K562 (cell line): Measurements from ENCODE around the gene ATP5PD. TPM values are rescaled to one million over a fixed set of nuclear protein-coding genes. Genes with fewer than 3 reads are reported as not detected.
A peak's percentile ranks its signal among the peaks of the same experiment; 100 is the strongest.
"Not testable (repeated sequence)": the region's sequence is repeated elsewhere in the genome, so short reads cannot be mapped to it uniquely, and the experiment has no call there.

ENCODE experiments used
- ATAC-seq: fragments of 200-7000 bp; cut with Tn5 transposase; 3 replicates; pipeline ENCODE4 v1.9.1; 2020; ENCODE audit warnings: moderate library complexity
- BruUV-seq: library from RNA; stranded (reverse); fragments of 400-500 nt; replicated peaks from 2 replicates; lab custom pipeline; 2021; lab: Mats Ljungman, UMichigan
- CTCF ChIA-PET: fragments of 300-600 bp; formaldehyde crosslinking; extraction: SDS; loops from one replicate; lab custom pipeline; 2021; ENCODE audit warnings: low intra/inter-chr PET ratio; lab: Yijun Ruan, JAX
- POLR2A ChIA-PET: fragments of 300-600, 350-650 bp; sonication (Branson Sonifier 250); formaldehyde crosslinking; extraction: SDS; loops from one replicate; lab custom pipeline; 2021; ENCODE audit warnings: antibody characterized with exemption, inconsistent platforms; lab: Yijun Ruan, JAX
- DNase-seq, 4 experiments: peaks; one replicate each; pipeline versions ENCODE4 v3.0.0 to v3.0.0-alpha.2; 2011 to 2018; ENCODE audit warnings: low spot score in 3 of 4, mixed read lengths in 3 of 4; ENCODE audit errors: extremely low read depth in 1 of 4
- FAIRE-seq: peaks from 2 replicates; lab custom pipeline; 2011; peaks lifted over from hg19 to GRCh38; lab: Jason Lieb, UNC
- H2AFZ ChIP-seq: 2 replicates; pipeline ENCODE4 v1.6.0; 2011; ENCODE audit warnings: low read depth, low read length, control low read depth, inconsistent platforms
- H3K27ac ChIP-seq: fragments of 200-600 bp; 3 replicates; pipeline ENCODE4 v1.8.0; 2011; ENCODE audit warnings: low read depth, mild to moderate bottlenecking, control low read depth, inconsistent platforms, low read length, moderate library complexity, mixed read lengths; ENCODE audit errors: extremely low read depth
- H3K27me3 ChIP-seq, 2 experiments: fragments of 300-600 bp in 1 of 2; 2 replicates in 1 of 2; 3 replicates in 1 of 2; pipeline versions ENCODE4 v1.6.0 to v1.8.0; 2011; ENCODE audit warnings: inconsistent platforms in 2 of 2, low read length in 2 of 2, mild to moderate bottlenecking in 1 of 2, mixed read lengths in 1 of 2, moderate library complexity in 1 of 2; ENCODE audit not compliant: control insufficient read depth in 2 of 2, insufficient read depth in 2 of 2
- H3K36me3 ChIP-seq: fragments of 300-600 bp; 3 replicates; pipeline ENCODE4 v1.8.0; 2011; ENCODE audit warnings: mild to moderate bottlenecking, low read length, inconsistent platforms; ENCODE audit not compliant: control insufficient read depth, insufficient read depth
- H3K4me1 ChIP-seq, 2 experiments: fragments of 200-600 bp in 1 of 2; replicated peaks in 1 of 2; 2 replicates in 1 of 2; 3 replicates in 1 of 2; pipeline versions ENCODE4 v1.5.1 to v1.8.0; 2011; ENCODE audit warnings: inconsistent platforms in 2 of 2, low read length in 2 of 2, mild to moderate bottlenecking in 1 of 2, mixed read lengths in 1 of 2, moderate library complexity in 1 of 2; ENCODE audit not compliant: control insufficient read depth in 2 of 2, insufficient read depth in 2 of 2
- H3K4me2 ChIP-seq: 2 replicates; pipeline ENCODE4 v1.6.1; 2011; ENCODE audit warnings: low read length, control low read depth, inconsistent platforms, mixed read lengths; ENCODE audit not compliant: insufficient read depth
- H3K4me3 ChIP-seq: fragments of 200-600 bp; sonication (generic), shearing (Covaris generic); 2 replicates; pipeline ENCODE4 v1.5.1; 2016; ENCODE audit warnings: control low read depth, inconsistent platforms
- H3K79me2 ChIP-seq: fragments of 200-600 bp; 3 replicates; pipeline ENCODE4 v1.8.0; 2011; ENCODE audit warnings: low read length, inconsistent platforms; ENCODE audit not compliant: control insufficient read depth, insufficient read depth
- H3K9ac ChIP-seq, 2 experiments: 2 replicates each; pipeline versions ENCODE4 v1.6.0 to v1.6.1; 2011; ENCODE audit warnings: low read depth in 2 of 2, low read length in 2 of 2, control low read depth in 1 of 2, inconsistent platforms in 1 of 2, mild to moderate bottlenecking in 1 of 2, mixed read lengths in 1 of 2; ENCODE audit not compliant: insufficient read depth in 1 of 2
- H3K9me1 ChIP-seq: one replicate; pipeline ENCODE4 v1.6.0; 2011; ENCODE audit warnings: inconsistent platforms, mild to moderate bottlenecking, low read length, moderate library complexity; ENCODE audit not compliant: control insufficient read depth, insufficient read depth
- H3K9me3 ChIP-seq: replicated peaks from 2 replicates; pipeline ENCODE4 v1.5.1; 2011; ENCODE audit warnings: low read depth, low read length, inconsistent platforms; ENCODE audit not compliant: control insufficient read depth, insufficient read depth
- H4K20me1 ChIP-seq: replicated peaks from 2 replicates; pipeline ENCODE4 v1.6.1; 2011; ENCODE audit warnings: low read length, inconsistent platforms, mixed read lengths; ENCODE audit not compliant: control insufficient read depth, insufficient read depth
- KDM1A ChIP-seq, 2 experiments: fragments of 450-650 bp; IDR thresholded peaks; 2 replicates each; pipeline ENCODE4 v1.6.1; 2016; ENCODE audit warnings: mild to moderate bottlenecking in 2 of 2
- WGBS: fragments of 100-300 bp; shearing (Covaris generic); methylation state at CpG from one replicate; pipeline ENCODE4 v1.1.6; 2016; ENCODE audit warnings: low coverage, mixed read lengths; ENCODE audit not compliant: insufficient coverage; ENCODE audit errors: missing lambda C conversion rate; 5-methylcytosine and 5-hydroxymethylcytosine counted together
- in situ Hi-C: fragments of 300-500 bp; cut with MboI; formaldehyde crosslinking; loops from 4 replicates; pipeline ENCODE4 v1.15.0; 2018; ENCODE audit warnings: inconsistent platforms, mixed read lengths
- intact Hi-C: fragments of 100-400 bp; cut with micrococcal nuclease; formaldehyde crosslinking; loops from 2 replicates; pipeline ENCODE4 v1.14.2; 2022
- polyA plus RNA-seq, 8 experiments: library from polyadenylated mRNA; depleted of rRNA in 4 of 8; stranded (reverse) in 5 of 8; unstranded in 3 of 8; fragments of >200 nt; fragmentation: Nextera tagmentation in 2 of 8; fragmentation: Illumina TruSeq in 1 of 8; extraction: Ambion mirVana in 2 of 8; extraction: Trizol in 1 of 8; gene quantifications; 2 replicates each; pipeline versions ENCODE4 v1.2.1 to v1.2.3, GENCODE V29; 2011 to 2014; ENCODE audit warnings: inconsistent platforms in 1 of 8, missing spikeins in 1 of 8
- total RNA-seq, 7 experiments: library from RNA; depleted of rRNA in 6 of 7; stranded (reverse); fragments of >200 nt in 6 of 7; fragmentation: Illumina TruSeq in 2 of 7; extraction: Trizol in 2 of 7; gene quantifications; 2 replicates each; pipeline versions ENCODE4 v1.2.1 to v1.2.3, GENCODE V29; 2011 to 2021; ENCODE audit warnings: low replicate concordance in 1 of 7

ATP5PD gene
- total and polyA plus RNA-seq, 9 of the 15 experiments (the other 6 are each of a cell fraction or from before 2014, with no cell fraction given) = 271 to 828 (median 432) TPM

DNA sequence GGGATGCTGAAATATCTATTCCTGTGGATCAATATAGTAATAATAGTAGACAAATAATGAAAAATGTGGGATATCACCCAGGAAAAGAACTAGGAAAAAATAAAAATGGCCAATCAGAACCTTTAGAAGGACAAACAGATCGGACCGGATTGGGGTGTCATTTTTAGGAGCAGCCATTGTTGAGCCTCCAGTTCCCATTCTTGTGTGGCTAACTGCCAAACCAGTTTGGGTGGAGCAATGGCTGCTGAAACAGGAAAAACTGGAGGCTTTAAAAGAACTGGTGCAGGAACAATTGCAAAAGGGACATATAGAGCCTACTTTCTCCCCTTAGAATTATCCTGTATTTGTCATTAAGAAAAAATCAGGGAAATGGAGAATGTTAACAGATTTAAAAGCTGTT is 20.1 kb downstream of the ATP5PD start:
- H2AFZ ChIP-seq, DNase-seq, H3K79me2 ChIP-seq, H3K4me3 ChIP-seq, H3K4me1 ChIP-seq, H3K9me1 ChIP-seq, H3K27ac ChIP-seq, in situ Hi-C loops, intact Hi-C loops, FAIRE-seq, CTCF ChIA-PET, H3K9ac ChIP-seq, H4K20me1 ChIP-seq, H3K27me3 ChIP-seq, ATAC-seq, BruUV-seq, H3K4me2 ChIP-seq, POLR2A ChIA-PET: not testable (repeated sequence)
- TF ChIP-seq KDM1A (IDR thresholded peaks at IDR 0.05) = 0 out of 4 replicates have a peak, but pooled peaks of 1 of the 2 experiments have one; percentile 14
- Histone ChIP-seq H3K36me3 (peaks cover 12% of the 10 kb centered on the region; the same call in 1 of the 3 replicates), H3K9me3 (peaks cover 15% of the 10 kb centered on the region)
- 21% methylated on average over 2 of the region's 2 CpGs for WGBS

GRCh38 chr17:75025398-75025734 is 21.4 kb downstream of the ATP5PD start:
- POLR2A ChIA-PET = interaction anchor here (0.6 to 3.4 kb wide), 5 partner anchors 10 to 130 kb away, joined by 3 to 22 read pairs (median 4); partner anchors contain the start of gene MRPL58
- H3K9ac ChIP-seq, ATAC-seq, H3K9me1 ChIP-seq, H3K27ac ChIP-seq, H4K20me1 ChIP-seq, H3K27me3 ChIP-seq, DNase-seq, H3K79me2 ChIP-seq, H3K4me3 ChIP-seq, H3K4me2 ChIP-seq, H3K4me1 ChIP-seq, in situ Hi-C loops, CTCF ChIA-PET, BruUV-seq, intact Hi-C loops, H2AFZ ChIP-seq, FAIRE-seq: not testable (repeated sequence)
- H3K9me3 ChIP-seq = peaks cover 13% of the 10 kb centered on the region
- 88% methylated on average over 8 of the region's 9 CpGs for WGBS
- H3K36me3 ChIP-seq = peaks cover 24% of the 10 kb centered on the region; the same call in 1 of the 3 replicates
